ENCODE measurements around the gene LIG1. TPM values are rescaled to one million over a fixed set of nuclear protein-coding genes. Genes with fewer than 3 reads are reported as not detected.

Gene LIG1
- total RNA-seq, 2 experiments from 2014 or later, result 158 to 168 TPM

DNA sequence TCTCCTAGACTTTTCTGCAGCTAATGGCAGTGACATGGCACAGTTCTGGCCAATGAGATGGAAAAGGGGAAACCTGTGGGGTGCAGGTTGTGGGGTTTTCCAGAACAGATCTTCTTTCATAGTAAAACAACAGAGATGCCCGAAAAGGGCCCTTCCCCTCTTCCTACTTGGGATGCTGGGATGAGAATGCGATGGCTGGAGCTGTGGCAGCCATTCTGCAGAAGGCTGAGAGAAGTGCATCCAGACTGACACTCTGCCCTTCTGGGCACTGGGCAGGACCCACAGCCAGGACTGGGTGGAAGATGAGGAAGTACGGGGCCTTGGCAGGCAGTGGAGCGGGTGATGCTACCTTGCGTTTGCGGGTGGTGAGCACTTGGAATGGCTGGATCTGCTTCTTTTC is 42.6 kb downstream of the LIG1 start:
- Mint-ChIP-seq H3K27ac (no peak overlapping the region), H3K27me3 (no peaks in the 10 kb centered on the region), H3K4me1 (no peaks in the 10 kb centered on the region), H3K9me3 (no peaks in the 10 kb centered on the region), H3K36me3 (peaks cover 52% of the 10 kb centered on the region), H3K4me3 (no peak overlapping the region)
- ATAC-seq (ENCODE audit: low read depth) (no peak), DNase-seq (no peak)
- POLR2A ChIA-PET, result interaction anchor here (0.6 kb wide), 1 partner anchor 1570 kb away, joined by 4 read pairs; no protein-coding TSS in a partner anchor

DNA sequence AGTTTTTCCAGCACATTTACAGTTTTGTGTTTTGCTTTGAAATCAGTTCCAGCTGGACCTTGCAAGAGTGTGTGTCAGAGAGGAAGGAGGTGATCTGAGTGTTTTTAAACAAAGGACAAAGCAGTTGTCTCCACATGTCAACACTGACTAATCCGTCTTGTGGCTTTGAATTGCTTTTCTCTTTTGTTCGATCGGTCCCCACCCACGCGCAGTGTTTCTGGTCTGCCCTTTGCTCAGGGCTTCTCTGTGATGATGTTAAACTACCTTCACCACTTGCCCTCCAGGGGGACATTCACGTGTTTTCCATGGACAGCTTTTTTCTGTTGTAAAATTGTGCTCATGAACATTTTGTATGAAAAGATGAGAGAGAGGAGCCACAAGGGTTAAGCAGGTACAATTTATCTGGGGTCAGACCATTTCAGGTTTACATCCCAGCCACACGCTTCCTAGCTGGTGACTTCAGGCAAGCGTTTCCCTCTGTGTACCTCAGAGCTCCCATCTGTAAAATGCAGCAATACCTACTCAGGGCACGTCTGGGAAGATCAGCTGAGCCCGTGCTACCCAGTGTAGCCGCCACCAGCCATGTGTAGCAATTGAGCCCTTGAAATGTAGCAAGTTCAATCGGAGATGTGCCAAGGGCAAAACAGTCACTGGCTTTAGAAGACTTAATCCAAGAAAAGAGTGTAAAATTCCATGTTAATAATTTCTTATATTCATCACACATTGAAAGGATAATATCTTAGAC is 46.1 kb downstream of the LIG1 start:
- no peak for DNase-seq
- H3K9me3 Mint-ChIP-seq, result no peaks in the 10 kb centered on the region
- H3K4me1 Mint-ChIP-seq, result peaks cover 8% of the 10 kb centered on the region
- no peak for ATAC-seq (ENCODE audit: low read depth)
- no peak overlapping the region for H3K27ac Mint-ChIP-seq
- peaks cover 49% of the 10 kb centered on the region for H3K36me3 Mint-ChIP-seq
- H3K27me3 Mint-ChIP-seq, result no peaks in the 10 kb centered on the region
- POLR2A ChIA-PET, result no interaction called here
- H3K4me3 Mint-ChIP-seq, result no peak overlapping the region

DNA sequence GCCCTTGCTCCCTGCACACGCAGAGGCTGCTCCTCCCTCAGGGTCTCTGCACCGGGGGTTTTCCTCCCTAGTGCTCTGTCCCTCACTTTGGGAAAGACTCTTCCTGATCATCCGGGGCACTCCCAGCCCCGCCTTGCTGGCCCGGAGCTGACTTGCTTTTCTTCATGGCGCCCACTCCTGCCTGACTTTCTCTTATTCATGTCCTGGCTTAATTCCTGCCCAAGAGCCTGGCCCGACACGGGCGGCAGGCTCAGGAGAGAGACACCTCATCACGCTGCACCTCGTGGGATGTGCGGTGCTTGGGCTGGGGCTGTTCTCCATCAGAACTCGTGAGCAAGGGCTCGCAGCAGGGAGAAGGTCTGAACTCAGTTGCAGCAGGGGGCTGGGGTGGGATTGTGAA is 47.7 kb downstream of the LIG1 start:
- no peak overlapping the region for H3K4me3 Mint-ChIP-seq
- ATAC-seq (ENCODE audit: low read depth) (no peak), DNase-seq (no peak)
- POLR2A ChIA-PET, result no interaction called here
- H3K4me1 Mint-ChIP-seq, result peaks cover 12% of the 10 kb centered on the region
- H3K9me3 Mint-ChIP-seq, result no peaks in the 10 kb centered on the region
- H3K36me3 Mint-ChIP-seq, result peaks cover 41% of the 10 kb centered on the region
- no peaks in the 10 kb centered on the region for H3K27me3 Mint-ChIP-seq
- H3K27ac Mint-ChIP-seq, result peak overlapping the region; percentile 77

DNA sequence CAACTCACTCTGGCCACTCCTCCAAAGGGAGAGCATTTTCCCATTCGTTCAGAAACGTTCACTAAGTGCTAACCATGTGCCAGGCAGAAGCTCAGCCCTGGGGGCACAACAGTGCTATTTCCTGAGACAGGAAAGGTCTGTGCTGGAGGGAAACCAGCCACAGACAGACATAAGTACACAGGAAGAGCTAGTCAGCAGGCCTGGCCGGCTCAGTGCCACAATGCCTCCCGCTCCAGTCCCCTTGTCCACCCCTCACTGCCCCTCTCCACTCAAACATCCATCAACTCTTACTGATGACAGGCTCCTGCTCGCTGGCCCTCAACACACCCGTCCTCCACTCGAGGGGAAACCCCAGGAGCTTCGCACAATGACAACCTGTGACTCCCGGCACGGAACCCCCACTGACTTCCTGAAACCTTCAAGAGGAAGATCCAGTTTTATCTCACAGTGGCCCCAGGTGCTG is 48.2 kb downstream of the LIG1 start:
- no peak overlapping the region for H3K4me3 Mint-ChIP-seq
- H3K4me1 Mint-ChIP-seq, result peaks cover 12% of the 10 kb centered on the region
- peak overlapping the region; percentile 77 for H3K27ac Mint-ChIP-seq
- no peak for DNase-seq
- H3K36me3 Mint-ChIP-seq, result peaks cover 40% of the 10 kb centered on the region
- POLR2A ChIA-PET, result no interaction called here
- no peaks in the 10 kb centered on the region for H3K27me3 Mint-ChIP-seq
- H3K9me3 Mint-ChIP-seq, result no peaks in the 10 kb centered on the region
- no peak for ATAC-seq (ENCODE audit: low read depth)

DNA sequence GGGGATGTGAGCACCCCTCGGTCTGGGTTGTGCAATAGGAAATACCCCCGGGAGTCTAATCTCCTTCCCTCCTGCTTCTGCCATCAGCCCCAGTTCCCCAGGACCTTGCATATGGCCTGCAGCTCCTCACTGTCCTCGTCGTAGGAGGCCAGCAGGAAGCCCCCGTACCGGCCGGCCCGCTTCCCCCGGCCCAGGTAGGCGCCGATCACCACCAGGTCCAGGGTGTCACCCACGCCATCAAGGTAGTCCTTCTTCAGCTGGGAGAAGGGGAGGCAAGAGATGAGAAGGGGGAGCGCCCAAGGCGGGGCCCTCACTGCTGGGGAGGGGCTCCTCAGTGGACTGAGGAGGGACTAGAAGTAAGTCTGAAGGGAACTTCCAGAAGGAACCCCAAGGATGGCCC is 49.1 kb downstream of the LIG1 start:
- H3K27me3 Mint-ChIP-seq, result no peaks in the 10 kb centered on the region
- H3K27ac Mint-ChIP-seq, result no peak overlapping the region
- POLR2A ChIA-PET, result no interaction called here

DNA sequence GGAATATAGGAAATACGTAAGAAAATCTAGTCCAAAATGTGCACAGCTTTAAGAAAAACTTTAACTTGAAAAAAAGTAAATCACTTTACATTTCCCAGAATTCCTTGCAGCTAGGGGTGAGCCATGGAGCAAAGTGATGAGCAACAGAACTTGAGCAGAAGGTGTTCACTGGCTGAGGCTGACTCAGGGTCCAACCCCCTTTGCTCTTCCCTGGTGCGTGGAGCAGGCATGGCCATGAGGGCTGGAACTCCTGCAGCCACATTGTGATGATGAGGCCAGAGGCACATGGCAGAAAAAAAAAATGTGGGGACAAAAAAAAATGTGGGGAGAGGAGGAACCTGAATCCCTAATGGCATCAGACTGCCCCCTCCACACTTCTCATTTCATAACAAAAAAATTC is 49.6 kb downstream of the LIG1 start:
- ATAC-seq (ENCODE audit: low read depth) (no peak), DNase-seq (no peak)
- Mint-ChIP-seq H3K36me3 (peaks cover 32% of the 10 kb centered on the region), H3K27me3 (no peaks in the 10 kb centered on the region), H3K27ac (no peak overlapping the region), H3K4me1 (peaks cover 12% of the 10 kb centered on the region), H3K4me3 (no peak overlapping the region), H3K9me3 (no peaks in the 10 kb centered on the region)
- POLR2A ChIA-PET, result no interaction called here

More for the DNA sequence above, 49.1 kb downstream of the LIG1 start:
- ATAC-seq (ENCODE audit: low read depth), result no peak
- no peak for DNase-seq
- Mint-ChIP-seq H3K4me3 (no peak overlapping the region), H3K4me1 (peaks cover 12% of the 10 kb centered on the region), H3K36me3 (peaks cover 34% of the 10 kb centered on the region), H3K9me3 (no peaks in the 10 kb centered on the region)

DNA sequence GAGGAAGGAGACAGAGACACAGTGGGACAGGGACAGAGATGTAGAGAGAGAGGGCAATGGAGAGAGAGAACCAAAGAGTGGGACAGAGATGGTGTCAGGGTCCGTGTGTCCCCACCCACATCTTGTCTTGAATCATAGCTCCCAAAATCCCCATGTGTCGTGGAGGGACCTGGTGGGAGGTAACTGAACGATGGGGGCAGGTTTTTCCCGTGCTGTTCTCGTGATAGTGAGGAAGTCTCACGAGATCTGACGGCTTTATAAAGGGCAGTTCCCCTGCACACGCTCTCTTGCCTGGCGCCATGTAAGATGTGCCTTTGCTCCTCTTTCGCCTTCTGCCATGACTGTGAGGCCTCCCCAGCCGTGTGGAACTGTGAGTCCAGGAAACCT is 52.0 kb downstream of the LIG1 start:
- Mint-ChIP-seq H3K9me3 (no peaks in the 10 kb centered on the region), H3K36me3 (peaks cover 25% of the 10 kb centered on the region), H3K27ac (peak overlapping the region; percentile 67), H3K27me3 (no peaks in the 10 kb centered on the region), H3K4me3 (no peak overlapping the region), H3K4me1 (peaks cover 12% of the 10 kb centered on the region)
- POLR2A ChIA-PET, result no interaction called here
- ATAC-seq (ENCODE audit: low read depth) (no peak), DNase-seq (no peak)

DNA sequence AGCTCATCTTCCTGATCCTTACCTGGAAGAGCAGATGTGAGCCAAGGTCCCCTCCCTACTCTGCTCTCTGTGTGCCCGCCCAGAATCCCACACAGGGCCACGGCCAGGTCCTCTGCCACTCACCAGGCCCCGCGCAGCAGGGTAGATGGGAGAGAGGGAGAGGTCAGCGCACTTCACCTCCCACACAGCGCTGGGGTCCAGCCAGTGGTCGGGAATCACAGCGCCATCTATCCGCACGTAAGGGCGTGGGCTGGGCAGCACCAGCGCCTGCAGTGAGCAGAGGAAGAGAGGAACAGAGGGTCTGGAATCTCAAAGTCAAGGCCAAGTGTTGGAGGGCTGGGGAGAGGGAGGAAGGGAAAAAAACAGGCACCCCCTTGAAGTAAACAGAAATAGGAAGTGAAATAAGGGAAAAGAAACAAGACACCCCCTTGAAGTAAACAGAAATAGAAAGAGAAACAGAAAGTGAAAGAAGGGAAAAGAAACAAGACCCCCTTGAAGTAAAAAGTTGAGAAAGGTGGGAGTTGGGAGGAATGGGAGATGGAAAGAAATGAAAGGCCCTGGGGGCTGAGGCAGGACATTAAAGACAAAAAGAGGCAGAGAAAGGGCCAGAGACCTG is 52.5 kb downstream of the LIG1 start:
- DNase-seq, result no peak
- Mint-ChIP-seq H3K4me1 (peaks cover 12% of the 10 kb centered on the region), H3K9me3 (no peaks in the 10 kb centered on the region), H3K27ac (peak overlapping the region; percentile 67), H3K36me3 (peaks cover 24% of the 10 kb centered on the region), H3K27me3 (no peaks in the 10 kb centered on the region), H3K4me3 (no peak overlapping the region)
- ATAC-seq (ENCODE audit: low read depth), result no peak
- POLR2A ChIA-PET, result no interaction called here

DNA sequence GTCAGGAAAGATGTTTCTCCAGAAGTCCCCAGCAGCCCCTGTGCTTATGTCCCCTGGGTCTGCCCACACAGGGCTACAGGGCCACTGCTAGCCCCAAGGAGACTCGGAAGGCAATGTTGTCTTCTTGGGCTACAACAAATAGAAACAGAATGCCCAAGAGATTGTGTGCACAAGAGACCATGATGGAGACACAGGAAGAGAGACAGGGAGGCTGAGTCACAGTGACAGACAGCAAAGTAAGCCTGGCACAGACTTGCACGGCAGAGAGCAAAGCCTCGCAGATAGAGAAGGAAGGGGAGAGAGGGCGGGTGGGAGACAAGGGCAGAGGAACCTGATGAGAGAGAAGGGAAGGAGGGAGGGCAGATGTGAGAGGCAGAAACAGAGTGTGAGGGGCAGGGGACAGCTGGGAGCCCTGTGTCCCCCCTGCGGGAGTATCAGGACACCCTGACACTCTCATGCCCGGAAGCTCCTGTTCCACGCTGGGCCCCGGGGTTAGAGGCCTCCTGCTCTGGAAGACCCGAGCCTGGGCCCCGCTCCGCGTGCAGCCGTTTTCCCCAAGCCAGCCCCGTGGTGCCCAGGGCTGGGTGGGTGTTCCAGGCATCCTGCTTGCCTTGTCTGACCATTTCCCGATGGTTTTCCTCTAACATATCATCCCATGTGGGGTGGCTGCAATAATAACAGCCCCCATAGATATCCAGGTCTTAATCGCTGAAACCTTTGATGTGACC is 56.8 kb downstream of the LIG1 start:
- H3K4me3 Mint-ChIP-seq, result no peak overlapping the region
- H3K4me1 Mint-ChIP-seq, result peaks cover 9% of the 10 kb centered on the region
- H3K9me3 Mint-ChIP-seq, result no peaks in the 10 kb centered on the region
- H3K36me3 Mint-ChIP-seq, result peaks cover 10% of the 10 kb centered on the region
- H3K27ac Mint-ChIP-seq, result peak overlapping the region; percentile 33
- DNase-seq (no peak), ATAC-seq (ENCODE audit: low read depth) (no peak)
- peaks cover 2% of the 10 kb centered on the region for H3K27me3 Mint-ChIP-seq
- POLR2A ChIA-PET, result no interaction called here

DNA sequence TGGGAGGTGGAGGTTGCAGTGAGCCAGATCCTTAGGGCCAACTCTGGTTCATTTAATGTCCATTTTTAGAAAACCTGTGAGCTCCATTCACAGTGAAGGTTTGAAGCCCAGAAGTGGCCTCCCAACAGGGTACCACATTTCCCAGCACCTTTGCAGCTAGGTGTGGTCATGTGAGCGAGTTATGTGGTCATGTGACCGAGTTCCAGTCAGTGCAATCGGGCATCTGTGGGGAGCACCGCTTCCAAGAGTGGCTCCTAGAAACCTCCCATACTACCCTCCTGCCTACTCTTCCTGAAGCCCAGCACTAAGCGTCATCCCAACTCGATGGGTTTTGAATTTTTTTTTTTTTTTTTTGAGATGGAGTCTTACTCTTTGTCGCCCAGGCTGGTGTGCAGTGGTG is 58.9 kb downstream of the LIG1 start:
- peaks cover 9% of the 10 kb centered on the region for H3K4me1 Mint-ChIP-seq
- no peak overlapping the region for H3K27ac Mint-ChIP-seq
- POLR2A ChIA-PET, result interaction anchor here (1.2 kb wide), 1 partner anchor 58 kb away, joined by 3 read pairs; no protein-coding TSS in a partner anchor
- ATAC-seq (ENCODE audit: low read depth) (no peak), DNase-seq (no peak)
- peaks cover 2% of the 10 kb centered on the region for H3K36me3 Mint-ChIP-seq
- peak overlapping the region; percentile 71 for H3K4me3 Mint-ChIP-seq
- H3K9me3 Mint-ChIP-seq, result no peaks in the 10 kb centered on the region
- peaks cover 2% of the 10 kb centered on the region for H3K27me3 Mint-ChIP-seq

DNA sequence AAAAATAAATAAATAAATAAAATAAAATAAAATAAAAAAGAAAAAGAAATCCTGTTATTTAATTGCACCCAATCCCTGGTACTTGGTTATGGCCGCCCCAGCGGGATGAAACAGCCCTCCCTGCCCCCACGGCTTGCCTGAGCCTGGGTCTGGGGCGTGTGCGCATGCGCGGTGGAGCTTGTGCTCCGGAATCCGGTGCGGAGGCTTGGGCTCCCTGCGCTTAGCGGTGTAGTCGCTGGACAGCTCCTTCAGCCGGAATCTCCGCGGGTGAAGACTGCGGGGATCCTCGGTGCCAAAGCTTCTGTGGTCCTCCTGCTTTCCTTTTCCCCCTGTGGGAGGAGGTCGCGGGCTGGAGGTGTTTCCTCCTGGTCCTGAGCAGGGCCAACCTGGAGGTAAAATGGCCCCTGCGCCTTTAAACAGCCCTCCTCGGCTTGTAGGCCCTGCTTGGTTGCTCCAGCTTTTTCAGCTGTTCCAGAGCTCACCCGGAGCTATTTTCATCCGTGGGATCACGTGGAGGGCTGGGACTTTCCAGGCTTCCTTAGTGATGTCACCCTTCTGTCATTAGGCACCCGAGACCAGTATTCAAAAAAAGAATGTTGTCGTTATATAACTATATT is 59.7 kb downstream of the LIG1 start, which contains the start of gene PLA2G4C:
TSS of gene PLA2G4C (minus strand) at position 468 of the 617 bp plus-strand sequence. CDS start 4,288 bp downstream, outside the sequence.
- H3K4me1 Mint-ChIP-seq, result peaks cover 9% of the 10 kb centered on the region
- H3K4me3 Mint-ChIP-seq, result peak within 1 kb of the TSS; percentile 71

DNA sequence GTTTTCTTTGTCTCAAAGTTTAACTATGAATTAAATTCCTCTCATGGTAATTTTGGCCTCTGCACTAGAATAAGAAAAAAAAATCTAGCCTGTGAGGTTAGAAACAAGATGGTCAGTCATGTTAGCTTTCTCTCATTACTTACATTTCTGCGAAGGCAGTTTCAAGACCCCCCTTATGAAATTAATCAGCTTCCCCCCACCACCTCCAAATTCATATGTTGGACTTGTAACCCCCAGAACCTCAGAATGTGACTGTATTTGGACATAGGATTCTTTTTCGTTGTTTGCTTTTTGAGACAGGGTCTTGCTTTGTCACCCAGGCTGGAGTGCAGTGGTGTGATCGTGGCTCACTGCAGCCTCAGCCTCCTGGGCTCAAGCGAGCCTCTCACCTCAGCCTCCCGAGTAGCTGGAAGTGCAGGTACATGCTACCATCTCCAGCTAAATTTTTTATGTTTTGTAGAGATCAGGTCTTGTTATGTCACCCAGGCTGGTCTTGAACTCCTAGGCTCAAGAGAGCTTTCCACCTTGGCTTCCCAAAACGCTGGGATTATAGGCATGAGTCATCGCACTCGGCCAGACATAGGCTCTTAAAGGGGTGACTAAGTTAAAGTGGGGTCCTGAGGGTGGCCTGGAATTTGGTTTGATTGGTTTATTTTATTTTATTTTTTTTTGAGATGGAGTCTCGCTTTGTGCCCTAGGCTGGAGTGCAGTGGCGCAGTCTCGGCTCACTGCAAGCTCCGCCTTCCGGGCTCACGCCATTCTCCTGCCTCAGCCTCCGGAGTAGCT is 61.0 kb downstream of the LIG1 start:
- H3K4me3 Mint-ChIP-seq, result no peak overlapping the region
- POLR2A ChIA-PET, result no interaction called here

More for the DNA sequence above, 59.7 kb downstream of the LIG1 start, which contains the start of gene PLA2G4C:
- DNase-seq (peak; percentile 85), ATAC-seq (ENCODE audit: low read depth) (peak; percentile 84)
- POLR2A ChIA-PET, result interaction anchor here (0.6 to 1.2 kb wide), 3 partner anchors 59 to 139 kb away, joined by 3 read pairs; no protein-coding TSS in a partner anchor
- Mint-ChIP-seq H3K36me3 (peaks cover 2% of the 10 kb centered on the region), H3K9me3 (no peaks in the 10 kb centered on the region), H3K27me3 (peaks cover 2% of the 10 kb centered on the region), H3K27ac (no peak within 1 kb of the TSS)

More for the DNA sequence above, 61.0 kb downstream of the LIG1 start:
- ATAC-seq (ENCODE audit: low read depth) (no peak), DNase-seq (no peak)
- Mint-ChIP-seq H3K4me1 (peaks cover 9% of the 10 kb centered on the region), H3K9me3 (no peaks in the 10 kb centered on the region), H3K27ac (no peak overlapping the region), H3K36me3 (peaks cover 2% of the 10 kb centered on the region), H3K27me3 (peaks cover 2% of the 10 kb centered on the region)

All from activated naive CD8-positive, alpha-beta T cell treated with anti-CD3 and anti-CD28 coated beads, Interleukin-2, amount 10 ng/mL, durations not matched to agents 7 days and 5 days (primary cell).